ENCODE measurements around the gene WIPF3.
"Not testable (repeated sequence)": the region's sequence is repeated elsewhere in the genome, so short reads cannot be mapped to it uniquely, and the experiment has no call there.

Gene WIPF3

DNA sequence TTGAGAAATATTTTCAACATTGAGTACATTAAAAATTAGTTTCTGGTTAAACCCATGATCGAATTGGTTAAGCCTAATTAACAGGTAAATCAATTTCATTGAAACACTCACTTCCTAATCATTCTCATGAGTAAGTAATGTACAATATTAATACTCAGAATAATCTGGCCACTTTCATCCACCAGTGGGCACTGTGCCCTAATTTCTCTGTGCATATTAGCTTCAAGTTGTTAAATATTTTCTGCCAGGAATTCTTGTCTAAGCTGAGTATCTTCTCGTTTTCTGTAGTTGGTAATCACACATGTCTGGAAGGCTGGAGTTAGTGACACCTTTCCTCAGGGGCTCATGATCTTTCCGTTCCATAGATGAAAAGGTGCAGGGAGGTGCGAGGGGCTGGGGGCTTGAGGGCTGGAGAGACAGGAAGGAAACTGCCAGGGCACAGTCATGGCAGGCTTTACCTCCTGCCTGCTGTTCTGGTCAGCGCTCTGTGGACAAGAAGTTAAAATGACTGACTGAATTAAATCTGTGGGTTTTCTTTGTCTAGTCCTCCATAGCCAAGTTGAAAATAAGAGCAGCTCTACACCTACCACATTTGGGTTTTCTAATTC lies 71.9 kb downstream of the WIPF3 start:
- no peak for DNase-seq (ENCODE audit: low read depth in 2 of 2, low spot score in 1 of 2)

DNA sequence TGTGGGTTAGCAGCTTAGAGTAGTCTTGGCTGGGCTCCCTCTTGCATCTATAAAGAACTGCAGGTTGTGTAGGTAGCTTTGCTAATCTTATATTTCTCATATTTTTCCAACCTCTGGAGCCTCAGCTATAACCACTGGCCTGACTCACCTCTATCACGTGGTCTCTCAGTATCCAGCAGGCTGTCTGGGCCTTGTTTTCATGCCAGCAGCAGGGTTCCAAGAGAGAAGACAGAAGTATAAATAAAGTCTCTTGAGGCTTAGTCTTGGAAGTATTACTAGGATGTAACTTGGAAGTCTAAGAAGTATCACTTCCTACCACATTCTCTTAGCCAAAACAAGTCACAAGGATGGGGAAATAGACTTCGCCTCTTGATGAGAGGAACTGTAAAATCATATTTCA lies 73.3 kb downstream of the WIPF3 start:
- DNase-seq (ENCODE audit: low read depth in 2 of 2, low spot score in 1 of 2): no peak

DNA sequence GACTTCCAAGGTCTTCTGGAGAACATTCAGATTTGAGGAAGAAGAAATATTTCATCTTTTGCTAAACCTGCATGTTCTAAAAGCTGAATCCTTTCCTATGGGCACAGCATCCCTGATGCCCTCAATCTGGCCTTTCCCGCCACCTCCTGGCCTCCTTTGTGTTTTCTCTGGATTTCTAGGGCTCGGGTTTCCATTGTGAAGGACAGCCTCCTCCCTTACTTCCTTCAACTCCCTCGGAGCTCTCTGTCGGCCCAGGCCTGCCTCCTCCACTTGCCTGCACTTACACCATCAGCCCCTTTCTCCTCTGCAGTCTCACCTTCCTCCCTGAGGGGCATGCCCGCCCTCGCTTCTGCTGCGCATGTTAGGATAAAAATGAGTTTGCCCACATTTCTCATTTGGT lies 75.4 kb downstream of the WIPF3 start:
- no peak for DNase-seq (ENCODE audit: low read depth in 2 of 2, low spot score in 1 of 2)

DNA sequence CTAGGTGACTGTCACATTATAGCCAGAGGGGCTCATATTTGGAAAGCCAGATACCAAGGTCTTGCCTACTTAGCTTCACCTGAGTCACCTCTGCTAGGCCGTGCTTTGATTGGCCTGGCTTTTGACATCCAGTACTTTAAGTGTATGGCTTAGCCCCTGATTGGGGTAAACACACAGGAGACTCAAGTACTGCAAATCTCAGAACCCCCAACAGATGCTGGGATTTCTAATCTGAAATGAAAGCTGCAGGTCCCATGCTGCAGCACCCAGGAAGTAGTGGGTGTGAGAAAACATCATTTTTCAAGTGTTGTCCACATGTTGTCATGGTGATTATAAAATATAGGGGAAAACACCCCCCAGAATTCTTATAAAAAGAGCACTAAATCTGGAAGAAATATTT lies 76.2 kb downstream of the WIPF3 start:
- DNase-seq (ENCODE audit: low read depth in 2 of 2, low spot score in 1 of 2): no peak

DNA sequence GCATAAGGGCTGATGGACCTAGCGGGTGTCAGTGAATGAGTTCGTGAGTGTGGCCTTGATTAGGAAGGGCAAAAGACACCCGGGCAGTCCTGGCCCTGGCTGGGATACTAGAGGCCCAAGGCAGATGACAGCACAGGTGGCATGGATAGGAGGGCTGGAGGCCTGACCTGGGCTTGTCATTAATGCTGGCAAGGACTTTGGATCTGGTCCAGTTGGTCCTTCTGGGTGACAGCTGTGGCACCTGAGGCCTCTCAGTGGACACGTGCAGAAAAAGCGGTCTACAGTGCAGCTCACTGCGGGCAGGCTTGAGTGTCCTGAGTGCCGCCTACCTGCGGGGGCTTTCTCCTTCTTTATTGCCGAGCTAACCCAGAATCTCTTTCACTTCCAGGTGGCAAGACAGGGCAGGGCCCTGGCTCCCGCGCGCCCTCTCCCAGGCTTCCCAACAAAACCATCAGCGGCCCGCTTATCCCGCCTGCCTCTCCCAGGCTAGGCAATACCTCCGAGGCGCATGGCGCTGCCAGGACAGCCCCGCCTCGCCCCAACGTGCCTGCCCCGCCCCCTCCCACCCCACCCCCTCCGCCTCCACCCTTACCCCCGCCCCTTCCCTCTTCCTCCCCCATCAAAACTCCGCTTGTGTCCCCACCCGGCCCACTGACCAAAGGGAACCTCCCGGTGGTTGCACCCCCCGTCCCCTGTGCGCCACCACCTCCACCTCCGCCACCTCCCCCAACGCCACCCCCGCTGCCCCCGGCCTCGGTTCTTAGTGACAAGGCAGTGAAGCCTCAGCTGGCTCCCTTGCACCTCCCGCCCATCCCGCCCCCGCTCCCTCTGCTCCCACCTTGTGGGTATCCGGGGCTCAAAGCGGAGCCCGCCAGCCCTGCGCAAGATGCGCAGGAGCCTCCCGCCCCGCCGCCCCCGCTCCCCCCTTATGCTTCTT lies 77.4 kb downstream of the WIPF3 start:
- no peak for DNase-seq (ENCODE audit: low read depth in 2 of 2, low spot score in 1 of 2)

DNA sequence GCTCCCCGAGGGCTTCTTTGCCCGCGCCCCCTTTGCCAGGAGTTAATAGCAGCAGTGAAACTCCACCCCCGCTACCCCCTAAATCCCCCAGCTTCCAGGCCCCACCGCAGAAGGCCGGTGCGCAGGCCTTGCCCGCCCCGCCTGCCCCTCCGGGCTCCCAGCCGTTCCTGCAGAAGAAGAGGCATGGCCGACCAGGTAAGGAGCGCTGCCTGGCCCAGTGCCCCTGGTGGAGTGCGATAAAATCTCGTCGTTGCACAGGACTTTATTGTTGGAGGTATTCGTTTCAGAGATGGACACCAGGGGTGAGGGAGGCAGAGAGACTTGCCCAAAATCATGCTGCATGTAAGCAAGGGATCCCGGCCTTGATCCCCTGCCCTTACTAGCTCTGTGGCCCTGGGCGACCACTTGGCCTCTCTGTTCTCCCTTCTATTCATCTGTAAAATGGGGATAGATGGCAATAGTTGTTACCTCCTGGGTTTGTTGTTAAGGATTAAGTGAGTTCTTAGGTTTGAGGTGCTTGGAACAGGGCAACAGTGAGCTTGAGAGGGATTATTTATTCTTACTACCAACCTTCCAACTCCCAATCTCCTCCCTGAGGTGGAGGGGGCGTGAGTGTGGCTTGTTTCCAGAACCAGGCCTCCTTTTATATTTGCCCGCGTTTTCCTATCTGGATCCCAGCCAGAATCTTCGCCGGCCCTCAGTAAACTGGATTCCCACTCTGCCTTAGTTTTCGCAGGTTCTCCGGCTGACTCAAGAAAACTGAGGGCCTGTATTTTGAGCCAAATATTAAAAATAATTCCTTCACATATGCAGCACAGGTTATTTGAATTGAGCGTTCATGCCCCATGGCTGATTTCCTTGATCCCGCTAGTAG lies 78.3 kb downstream of the WIPF3 start:
- no peak for DNase-seq (ENCODE audit: low read depth in 2 of 2, low spot score in 1 of 2)

DNA sequence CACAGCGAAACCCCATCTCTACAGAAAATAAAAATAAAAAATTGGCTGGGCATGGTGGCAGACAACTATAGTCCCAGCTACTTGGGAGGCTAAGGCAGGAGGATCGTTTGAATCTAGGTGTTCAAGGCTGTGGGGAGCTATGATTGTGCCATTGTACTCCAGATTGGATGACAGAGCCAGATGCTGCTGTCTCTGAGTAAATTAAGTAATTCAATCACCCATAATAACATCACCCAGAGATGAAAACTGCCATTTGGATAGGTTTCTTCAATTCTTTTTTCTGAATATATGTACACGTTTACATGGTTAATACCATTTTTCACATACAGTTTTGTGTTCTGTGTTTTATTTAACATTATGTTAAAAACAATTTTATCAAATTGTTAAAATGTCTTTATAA lies 79.3 kb downstream of the WIPF3 start:
- no peak for DNase-seq (ENCODE audit: low read depth in 2 of 2, low spot score in 1 of 2)

DNA sequence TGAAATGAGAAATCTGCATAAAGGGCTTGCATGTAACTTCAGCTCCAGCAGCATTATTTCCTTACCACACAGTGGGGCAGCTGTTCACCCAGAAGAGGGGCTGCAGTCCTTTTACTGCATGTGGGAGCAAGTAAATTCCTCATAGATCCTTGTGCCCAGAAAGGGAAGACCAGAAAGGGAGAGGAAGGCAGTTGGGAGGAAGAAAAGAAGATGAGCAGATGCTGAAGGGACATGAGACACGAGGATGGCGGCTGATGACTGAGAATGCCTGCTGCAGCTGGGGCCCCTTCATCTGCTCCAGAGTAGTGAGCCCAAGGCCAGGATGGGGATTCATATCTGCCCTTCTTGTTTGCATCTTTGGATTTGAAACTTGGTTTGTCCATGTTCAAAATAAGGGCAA lies 80.5 kb downstream of the WIPF3 start:
- no peak for DNase-seq (ENCODE audit: low read depth in 2 of 2, low spot score in 1 of 2)

DNA sequence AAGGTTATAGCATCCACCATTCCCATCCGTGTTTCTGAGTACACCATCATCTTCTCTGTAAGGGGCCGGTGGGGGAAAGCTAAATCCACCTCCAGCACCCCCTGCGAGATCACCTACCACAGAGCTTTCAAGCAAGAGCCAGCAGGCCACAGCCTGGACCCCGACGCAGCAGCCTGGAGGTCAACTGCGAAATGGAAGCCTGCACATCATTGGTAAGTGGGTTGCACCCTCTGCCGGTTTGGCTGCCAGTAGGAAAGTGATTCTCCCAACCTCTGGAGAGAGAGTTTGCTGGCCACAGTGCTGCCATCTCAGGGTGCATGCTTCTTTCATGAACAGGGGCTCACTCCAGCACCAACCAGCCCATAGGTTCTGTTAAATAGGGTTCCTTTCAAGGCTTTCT lies 81.7 kb downstream of the WIPF3 start:
- no peak for DNase-seq (ENCODE audit: low read depth in 2 of 2, low spot score in 1 of 2)

DNA sequence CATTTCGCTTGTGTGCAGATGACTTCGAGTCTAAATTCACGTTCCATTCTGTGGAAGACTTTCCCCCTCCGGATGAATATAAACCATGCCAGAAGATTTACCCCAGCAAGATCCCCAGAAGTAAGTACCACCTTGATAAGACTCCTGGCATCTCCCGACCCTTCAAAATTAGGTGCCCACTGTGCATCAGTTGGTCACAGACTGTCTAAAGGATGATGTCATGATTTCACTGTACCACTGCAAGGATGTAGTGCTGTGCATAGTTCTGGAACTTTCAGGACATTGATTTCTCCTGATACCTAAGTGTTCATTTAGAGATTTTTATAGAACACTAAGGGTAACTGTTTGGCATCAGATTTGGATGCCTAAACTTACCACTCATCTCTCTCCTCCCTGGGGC lies 83.0 kb downstream of the WIPF3 start:
- no peak for DNase-seq (ENCODE audit: low read depth in 2 of 2, low spot score in 1 of 2)

DNA sequence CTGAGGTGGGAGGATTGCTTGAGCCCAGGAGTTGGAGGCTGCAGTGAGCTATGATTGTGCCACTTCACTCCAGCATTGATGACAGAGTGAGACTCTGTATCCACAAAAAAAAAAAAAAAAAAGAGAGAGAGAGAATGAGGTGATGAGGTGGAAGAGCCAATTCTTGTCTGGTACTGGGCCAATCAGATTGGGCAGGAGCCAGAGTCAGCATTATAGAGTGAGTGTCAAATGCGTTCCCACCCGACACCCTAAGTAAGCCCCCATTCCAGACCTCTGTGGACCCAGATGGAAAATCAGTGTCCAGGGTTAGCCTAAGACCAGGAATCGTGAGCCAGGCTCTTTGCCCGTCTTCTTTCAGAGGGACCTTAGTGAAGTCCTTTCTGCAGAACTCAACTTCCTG lies 83.9 kb downstream of the WIPF3 start:
- no peak for DNase-seq (ENCODE audit: low read depth in 2 of 2, low spot score in 1 of 2)

DNA sequence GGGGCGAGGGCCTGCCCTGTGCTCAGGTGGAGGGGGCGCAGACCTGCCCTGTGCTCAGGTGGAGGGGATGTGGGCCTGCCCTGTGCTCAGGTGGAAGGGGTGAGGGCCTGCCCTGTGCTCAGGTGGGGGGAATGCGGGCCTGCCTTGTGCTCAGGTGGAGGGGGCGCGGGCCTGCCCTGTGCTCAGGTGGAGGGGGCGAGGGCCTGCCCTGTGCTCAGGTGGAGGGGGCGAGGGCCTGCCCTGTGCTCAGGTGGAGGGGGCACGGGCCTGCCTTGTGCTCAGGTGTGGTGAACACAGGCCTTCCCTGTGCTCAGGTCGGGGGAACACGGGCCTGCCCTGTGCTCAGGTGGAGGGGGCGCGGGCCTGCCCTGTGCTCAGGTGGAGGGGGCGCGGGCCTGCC lies 84.5 kb downstream of the WIPF3 start:
- DNase-seq (ENCODE audit: low read depth in 2 of 2, low spot score in 1 of 2): not testable (repeated sequence)

DNA sequence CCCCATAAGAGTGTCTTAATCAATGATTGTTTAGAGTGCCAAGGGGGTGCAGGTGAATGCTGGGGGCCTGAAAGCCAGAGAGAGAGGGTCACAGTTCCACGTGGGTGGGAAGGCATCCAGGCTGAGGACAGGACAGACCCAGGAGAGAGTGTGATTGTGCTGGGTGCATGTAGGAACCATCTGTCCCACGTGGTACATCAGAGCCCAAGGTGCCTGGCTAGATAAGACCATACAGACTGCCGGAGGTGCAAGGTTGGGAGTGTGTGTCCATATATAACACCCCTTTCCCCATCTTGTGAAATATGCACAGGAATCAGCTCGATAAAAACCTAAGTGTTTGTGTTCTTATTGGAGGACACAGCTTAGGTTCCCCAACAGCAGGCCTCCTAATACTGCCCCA lies 85.5 kb downstream of the WIPF3 start:
- DNase-seq (ENCODE audit: low read depth in 2 of 2, low spot score in 1 of 2): no peak

DNA sequence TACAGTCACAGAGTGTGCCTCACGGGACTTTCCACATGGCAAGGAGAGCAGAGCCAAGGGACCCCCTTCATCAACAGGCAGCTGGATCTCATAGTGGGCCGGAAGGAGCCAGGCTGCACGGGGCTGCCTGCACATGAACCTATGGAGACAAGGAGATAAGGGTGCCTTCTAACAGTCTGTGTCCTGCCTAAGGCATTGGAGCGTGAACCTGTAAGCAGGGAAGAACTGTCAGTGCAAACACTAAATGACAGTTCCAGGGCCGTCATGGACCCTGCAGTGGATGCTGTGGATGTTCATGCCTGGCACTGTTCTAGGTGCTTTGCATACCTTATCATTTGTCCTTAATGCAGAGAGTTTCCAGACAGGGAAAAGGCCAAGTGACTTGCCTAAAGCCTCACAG lies 85.9 kb downstream of the WIPF3 start:
- DNase-seq (ENCODE audit: low read depth in 2 of 2, low spot score in 1 of 2): no peak

DNA sequence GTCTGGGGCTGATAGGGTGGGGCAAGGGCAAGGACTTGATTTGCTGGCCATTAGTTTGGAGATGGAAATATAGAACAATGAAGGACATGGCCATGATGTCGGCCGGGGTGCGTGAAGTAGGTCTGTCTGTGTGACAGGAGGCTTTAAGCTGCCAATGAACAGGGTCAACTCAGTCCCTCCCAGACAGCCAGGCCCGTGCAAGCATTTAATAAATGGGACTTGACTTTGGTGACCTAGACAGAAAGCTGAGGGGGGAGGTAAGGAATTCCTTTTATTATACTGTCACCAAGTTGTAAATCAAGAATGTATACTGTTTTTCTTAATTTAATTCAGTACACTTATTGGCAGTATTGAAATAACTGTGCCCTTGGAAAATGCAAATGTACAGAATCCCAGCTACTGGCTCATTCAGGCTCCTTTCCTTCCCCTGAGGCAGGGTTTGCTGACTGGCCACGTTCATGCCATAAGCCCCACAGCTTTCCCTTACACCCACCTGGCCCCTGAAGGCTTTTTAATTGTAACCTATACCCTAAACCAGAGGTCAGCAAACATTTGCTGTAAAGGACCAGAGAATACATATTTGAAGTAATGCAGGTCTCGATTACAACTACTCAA lies 87.2 kb downstream of the WIPF3 start:
- no peak for DNase-seq (ENCODE audit: low read depth in 2 of 2, low spot score in 1 of 2)

DNA sequence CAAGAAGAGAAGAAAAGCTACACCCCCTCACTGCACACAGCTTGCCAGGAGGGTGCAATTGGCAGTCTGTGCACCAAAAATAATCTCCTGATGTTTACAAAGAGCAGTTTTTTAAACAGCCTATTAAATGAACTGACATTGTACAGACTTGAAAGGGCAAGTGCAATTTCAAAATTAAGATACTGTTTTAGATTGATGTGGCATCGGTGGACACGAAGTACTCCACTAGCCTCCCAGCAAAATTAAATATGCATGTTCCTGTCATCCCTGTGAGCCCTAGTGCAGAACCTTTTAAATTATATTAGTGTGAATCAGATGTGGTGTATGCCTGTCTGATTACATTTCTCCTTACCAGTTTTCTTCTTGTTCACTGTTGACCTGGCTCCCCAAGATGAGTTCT lies 87.9 kb downstream of the WIPF3 start:
- DNase-seq (ENCODE audit: low read depth in 2 of 2, low spot score in 1 of 2): no peak

DNA sequence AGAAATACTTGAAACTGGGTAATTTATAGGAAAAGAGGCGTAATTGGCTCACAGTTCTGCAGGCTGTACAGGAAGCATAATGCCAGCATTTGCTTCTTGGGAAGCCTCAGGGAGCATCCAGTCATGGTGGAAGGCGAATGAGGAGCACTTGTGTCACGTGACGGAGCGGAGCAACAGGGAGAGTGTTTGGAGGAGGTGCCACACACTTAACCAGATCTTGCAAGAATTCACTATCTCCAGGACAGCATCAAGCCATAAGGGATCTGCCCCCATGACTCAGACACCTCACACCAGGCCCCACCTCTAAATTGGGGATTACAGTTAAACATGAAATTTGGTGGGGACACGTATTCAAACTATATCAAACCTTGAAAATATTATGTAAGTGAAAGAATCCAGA lies 89.3 kb downstream of the WIPF3 start:
- no peak for DNase-seq (ENCODE audit: low read depth in 2 of 2, low spot score in 1 of 2)

DNA sequence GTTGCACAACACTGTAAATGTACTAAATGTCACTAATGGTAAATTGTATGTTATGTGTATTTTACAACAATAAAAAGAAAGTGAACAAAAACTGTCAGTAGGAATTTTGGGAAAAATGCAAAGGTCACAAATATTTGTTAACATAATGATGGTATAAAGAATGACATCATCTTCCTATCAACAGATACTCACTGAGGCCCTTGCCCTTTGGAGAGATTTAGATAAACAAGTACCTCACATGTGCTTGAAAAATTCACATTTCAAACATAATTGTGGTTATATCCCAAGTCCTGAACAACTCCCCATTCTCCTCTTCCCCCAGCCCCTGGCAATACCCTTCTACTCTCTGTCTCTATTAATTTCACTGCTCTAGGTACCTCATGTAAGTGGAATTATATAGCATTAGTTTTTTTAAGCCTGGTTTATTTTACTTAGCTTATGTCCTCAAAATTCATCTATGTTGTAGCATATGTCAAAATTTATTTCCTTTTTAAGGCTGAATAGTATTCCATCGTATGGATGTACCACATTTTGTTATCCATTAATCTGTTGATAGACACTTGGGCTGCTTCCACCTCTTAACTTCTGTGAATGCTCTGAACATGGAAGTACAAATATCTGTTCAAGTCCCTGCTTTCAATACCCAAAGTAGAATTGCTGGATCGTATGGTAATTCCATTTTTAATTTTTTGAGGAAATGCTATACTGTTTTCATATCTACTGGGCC lies 90.5 kb downstream of the WIPF3 start:
- no peak for DNase-seq (ENCODE audit: low read depth in 2 of 2, low spot score in 1 of 2)

DNA sequence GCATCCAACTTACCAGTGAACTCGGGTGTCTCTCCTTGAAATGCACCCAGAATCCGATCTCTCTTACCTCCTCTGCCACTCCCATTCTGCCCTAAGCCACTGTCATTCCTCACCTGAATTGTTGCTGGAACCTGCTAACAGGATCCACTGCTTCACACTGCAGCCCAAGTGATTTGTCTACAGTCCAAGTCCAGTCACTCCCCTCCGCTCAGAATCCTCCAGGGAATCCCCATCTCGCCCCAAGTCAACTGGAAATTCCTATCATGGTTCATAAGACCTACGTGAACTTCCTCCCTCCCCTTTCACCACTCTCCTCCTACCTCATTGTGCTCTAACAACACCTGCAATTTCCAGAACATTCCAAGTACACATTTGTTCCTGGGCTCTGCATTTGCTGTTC lies 92.0 kb downstream of the WIPF3 start:
- DNase-seq (ENCODE audit: low read depth in 2 of 2, low spot score in 1 of 2): no peak

DNA sequence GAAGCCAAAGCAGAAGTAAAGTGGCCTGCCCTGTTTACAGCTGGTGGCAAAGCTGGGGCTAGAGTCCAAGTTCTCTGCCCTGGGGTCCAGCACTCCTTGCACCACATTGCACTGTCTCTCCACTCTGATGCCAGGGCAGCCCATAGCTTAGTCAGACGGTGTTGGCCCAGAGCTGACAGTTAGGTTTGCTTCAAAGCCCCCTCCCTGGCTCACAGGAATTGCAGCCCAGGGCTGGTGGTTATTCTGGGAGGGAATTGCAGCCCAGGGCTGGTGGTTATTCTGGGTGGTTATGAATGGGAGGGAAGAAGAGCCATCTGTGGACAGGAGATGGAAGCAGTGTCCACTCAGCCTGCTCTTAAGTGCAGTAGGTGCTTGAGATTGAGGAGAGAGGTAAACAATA lies 94.4 kb downstream of the WIPF3 start:
- DNase-seq (ENCODE audit: low read depth in 2 of 2, low spot score in 1 of 2): no peak

Measured in stimulated activated CD8-positive, alpha-beta memory T cell treated with anti-CD3 and anti-CD28 coated beads, Interleukin-4, amount 100 ng/mL, for 4 hours (primary cell).